ENCODE results near the gene TRAPPC11. TPM values are rescaled to one million over a fixed set of nuclear protein-coding genes. Genes with fewer than 3 reads are reported as not detected.

Gene TRAPPC11
- total RNA-seq, 1 donor from 2014 or later, result 56.2 TPM

- no peak for DNase-seq
- Mint-ChIP-seq H3K4me3 (ENCODE audit: unreplicated experiment) (no peak overlapping the region), H3K27ac (ENCODE audit: unreplicated experiment) (no peak overlapping the region), H3K27me3 (ENCODE audit: unreplicated experiment) (no peaks in the 10 kb centered on the region), H3K4me1 (ENCODE audit: low read depth, unreplicated experiment) (no peaks in the 10 kb centered on the region), H3K9me3 (ENCODE audit: unreplicated experiment) (no peaks in the 10 kb centered on the region), H3K36me3 (ENCODE audit: unreplicated experiment) (no peaks in the 10 kb centered on the region)
- no peak for TF ChIP-seq CTCF (IDR thresholded peaks at IDR 0.05; ENCODE audit: partially characterized antibody, unreplicated experiment)
Measured at GRCh38 chr4:183688216-183688615, 29.1 kb downstream of the TRAPPC11 start.

- no peak for DNase-seq
- Mint-ChIP-seq H3K4me3 (ENCODE audit: unreplicated experiment) (no peak overlapping the region), H3K36me3 (ENCODE audit: unreplicated experiment) (no peaks in the 10 kb centered on the region), H3K27ac (ENCODE audit: unreplicated experiment) (no peak overlapping the region), H3K27me3 (ENCODE audit: unreplicated experiment) (no peaks in the 10 kb centered on the region), H3K4me1 (ENCODE audit: low read depth, unreplicated experiment) (no peaks in the 10 kb centered on the region), H3K9me3 (ENCODE audit: unreplicated experiment) (no peaks in the 10 kb centered on the region)
- no peak for TF ChIP-seq CTCF (IDR thresholded peaks at IDR 0.05; ENCODE audit: partially characterized antibody, unreplicated experiment)
Measured at GRCh38 chr4:183691006-183691405, 31.9 kb downstream of the TRAPPC11 start.

GRCh38 chr4:183691897-183692296 is 32.8 kb downstream of the TRAPPC11 start:
- no peak for TF ChIP-seq CTCF (IDR thresholded peaks at IDR 0.05; ENCODE audit: partially characterized antibody, unreplicated experiment)
- Mint-ChIP-seq H3K27ac (ENCODE audit: unreplicated experiment) (no peak overlapping the region), H3K27me3 (ENCODE audit: unreplicated experiment) (no peaks in the 10 kb centered on the region), H3K36me3 (ENCODE audit: unreplicated experiment) (no peaks in the 10 kb centered on the region), H3K4me3 (ENCODE audit: unreplicated experiment) (no peak overlapping the region), H3K9me3 (ENCODE audit: unreplicated experiment) (no peaks in the 10 kb centered on the region), H3K4me1 (ENCODE audit: low read depth, unreplicated experiment) (no peaks in the 10 kb centered on the region)
- DNase-seq, result no peak

- Mint-ChIP-seq H3K36me3 (ENCODE audit: unreplicated experiment) (peaks cover 14% of the 10 kb centered on the region), H3K4me3 (ENCODE audit: unreplicated experiment) (no peak overlapping the region), H3K27ac (ENCODE audit: unreplicated experiment) (no peak overlapping the region), H3K9me3 (ENCODE audit: unreplicated experiment) (no peaks in the 10 kb centered on the region), H3K4me1 (ENCODE audit: low read depth, unreplicated experiment) (peaks cover 2% of the 10 kb centered on the region), H3K27me3 (ENCODE audit: unreplicated experiment) (no peaks in the 10 kb centered on the region)
- TF ChIP-seq CTCF (IDR thresholded peaks at IDR 0.05; ENCODE audit: partially characterized antibody, unreplicated experiment), result no peak
- no peak for DNase-seq
Measured at GRCh38 chr4:183698909-183699308, 39.8 kb downstream of the TRAPPC11 start.

GRCh38 chr4:183700407-183700806 is 41.3 kb downstream of the TRAPPC11 start:
- Mint-ChIP-seq H3K27me3 (ENCODE audit: unreplicated experiment) (no peaks in the 10 kb centered on the region), H3K9me3 (ENCODE audit: unreplicated experiment) (no peaks in the 10 kb centered on the region), H3K4me3 (ENCODE audit: unreplicated experiment) (no peak overlapping the region), H3K36me3 (ENCODE audit: unreplicated experiment) (peaks cover 14% of the 10 kb centered on the region), H3K4me1 (ENCODE audit: low read depth, unreplicated experiment) (peaks cover 2% of the 10 kb centered on the region), H3K27ac (ENCODE audit: unreplicated experiment) (no peak overlapping the region)
- no peak for TF ChIP-seq CTCF (IDR thresholded peaks at IDR 0.05; ENCODE audit: partially characterized antibody, unreplicated experiment)
- no peak for DNase-seq

Measured in glutamatergic neuron (in vitro differentiated cells).